Left ventricle myocardium inferior (tissue), 1 donor: ENCODE data around the gene DESI2. TPM values are rescaled to one million over a fixed set of nuclear protein-coding genes. Genes with fewer than 3 reads are reported as not detected.
A peak's percentile ranks its signal among the peaks of the same experiment; 100 is the strongest.
"Not testable (repeated sequence)": the region's sequence is repeated elsewhere in the genome, so short reads cannot be mapped to it uniquely, and the experiment has no call there.

Source experiments
- DNase-seq: peaks from one replicate; pipeline ENCODE4 v3.0.0-alpha.2; 2020
- H3K27ac ChIP-seq: fragments of 200-600 bp; replicated peaks from 2 replicates; pipeline ENCODE4 v1.8.0; 2021
- H3K27me3 ChIP-seq: fragments of 200-600 bp; 2 replicates; pipeline ENCODE4 v1.8.0; 2021; ENCODE audit warnings: low read depth
- H3K36me3 ChIP-seq: fragments of 200-600 bp; 2 replicates; pipeline ENCODE4 v1.8.0; 2021
- H3K4me1 ChIP-seq: fragments of 200-600 bp; 2 replicates; pipeline ENCODE4 v1.8.0; 2021
- H3K4me3 ChIP-seq: fragments of 200-600 bp; 2 replicates; pipeline ENCODE4 v1.8.0; 2021; ENCODE audit warnings: mild to moderate bottlenecking, moderate library complexity
- H3K9me3 ChIP-seq: fragments of 200-600 bp; replicated peaks from 2 replicates; pipeline ENCODE4 v1.8.0; 2021
- CTCF ChIP-seq: fragments of 200-600 bp; IDR thresholded peaks from 2 replicates; pipeline ENCODE4 v1.8.0; 2021; ENCODE audit warnings: antibody characterized with exemption, mild to moderate bottlenecking, borderline replicate concordance
- intact Hi-C: fragments of 100-400 bp; cut with micrococcal nuclease; formaldehyde crosslinking; loops from one replicate; pipeline ENCODE4 v1.11.0; 2022
- total RNA-seq: library from RNA; stranded (reverse); fragmentation: NEBNext Ultra II Directional; extraction: Animal tissue kit (Norgen Biotek cat#: 25700); gene quantifications from one replicate; pipeline ENCODE4 v1.2.1, GENCODE V29; 2021
- donor health status: DM: no; HTN: yes; CAD: no; lungs with severe emphysema.

Gene DESI2
- total RNA-seq, 1 donor from 2014 or later, result 22.3 TPM

- no peak for TF ChIP-seq CTCF
- H3K9me3 ChIP-seq, result no peaks in the 10 kb centered on the region
- peaks cover 66% of the 10 kb centered on the region for H3K4me1 ChIP-seq
- no peaks in the 10 kb centered on the region for H3K27me3 ChIP-seq
- peak overlapping the region; percentile 98 for H3K27ac ChIP-seq
- peak overlapping the region; percentile 87 for H3K4me3 ChIP-seq
- no peak for DNase-seq
- intact Hi-C loops, result no loop called here
- peaks cover 2% of the 10 kb centered on the region for H3K36me3 ChIP-seq
These were observed 1.4 kb downstream of the DESI2 start for GRCh38 chr1:244654108-244655038.

- Histone ChIP-seq H3K4me1 (peaks cover 71% of the 10 kb centered on the region), H3K4me3 (peak overlapping the region; percentile 87), H3K36me3 (peaks cover 10% of the 10 kb centered on the region), H3K27me3 (no peaks in the 10 kb centered on the region), H3K27ac (peak overlapping the region; percentile 98), H3K9me3 (no peaks in the 10 kb centered on the region)
- DNase-seq, result no peak
- TF ChIP-seq CTCF, result no peak
- intact Hi-C loops, result no loop called here
These were observed 2.3 kb downstream of the DESI2 start for GRCh38 chr1:244655186-244655585.

- Histone ChIP-seq H3K4me1 (peaks cover 65% of the 10 kb centered on the region), H3K27me3 (no peaks in the 10 kb centered on the region), H3K4me3 (no peak overlapping the region), H3K9me3 (peaks cover 3% of the 10 kb centered on the region), H3K27ac (peak overlapping the region; percentile 60), H3K36me3 (peaks cover 10% of the 10 kb centered on the region)
- intact Hi-C loops, result no loop called here
- DNase-seq, result no peak
- TF ChIP-seq CTCF, result no peak
These were observed 4.5 kb downstream of the DESI2 start for GRCh38 chr1:244657421-244657820.

- no peak for TF ChIP-seq CTCF
- no peak for DNase-seq
- peaks cover 10% of the 10 kb centered on the region for H3K36me3 ChIP-seq
- intact Hi-C loops, result no loop called here
- H3K9me3 ChIP-seq, result peaks cover 3% of the 10 kb centered on the region
- H3K4me1 ChIP-seq, result peaks cover 56% of the 10 kb centered on the region
- no peaks in the 10 kb centered on the region for H3K27me3 ChIP-seq
- H3K27ac ChIP-seq, result no peak overlapping the region
- no peak overlapping the region for H3K4me3 ChIP-seq
These were observed 6.8 kb downstream of the DESI2 start for GRCh38 chr1:244659694-244660093.

- H3K27ac ChIP-seq, result no peak overlapping the region
- H3K36me3 ChIP-seq, result peaks cover 10% of the 10 kb centered on the region
- H3K27me3 ChIP-seq, result no peaks in the 10 kb centered on the region
- peaks cover 3% of the 10 kb centered on the region for H3K9me3 ChIP-seq
- DNase-seq, result no peak
- peaks cover 56% of the 10 kb centered on the region for H3K4me1 ChIP-seq
- intact Hi-C loops, result no loop called here
- H3K4me3 ChIP-seq, result no peak overlapping the region
- no peak for TF ChIP-seq CTCF
These were observed 7.7 kb downstream of the DESI2 start for GRCh38 chr1:244660595-244660994.

GRCh38 chr1:244661569-244662312 is 8.8 kb downstream of the DESI2 start:
- H3K36me3 ChIP-seq, DNase-seq, H3K4me3 ChIP-seq, intact Hi-C loops, H3K27me3 ChIP-seq, H3K27ac ChIP-seq, H3K9me3 ChIP-seq: not testable (repeated sequence)
- H3K4me1 ChIP-seq, result peaks cover 56% of the 10 kb centered on the region
